CD1c-positive myeloid dendritic cell (primary cell): Measurements from ENCODE around the gene NKTR.
A peak's percentile ranks its signal among the peaks of the same experiment; 100 is the strongest.

Experiments used
- DNase-seq: peaks from one replicate; pipeline ENCODE4 v3.0.0-alpha.2; 2016; ENCODE audit errors: extremely low spot score

Gene NKTR

DNA sequence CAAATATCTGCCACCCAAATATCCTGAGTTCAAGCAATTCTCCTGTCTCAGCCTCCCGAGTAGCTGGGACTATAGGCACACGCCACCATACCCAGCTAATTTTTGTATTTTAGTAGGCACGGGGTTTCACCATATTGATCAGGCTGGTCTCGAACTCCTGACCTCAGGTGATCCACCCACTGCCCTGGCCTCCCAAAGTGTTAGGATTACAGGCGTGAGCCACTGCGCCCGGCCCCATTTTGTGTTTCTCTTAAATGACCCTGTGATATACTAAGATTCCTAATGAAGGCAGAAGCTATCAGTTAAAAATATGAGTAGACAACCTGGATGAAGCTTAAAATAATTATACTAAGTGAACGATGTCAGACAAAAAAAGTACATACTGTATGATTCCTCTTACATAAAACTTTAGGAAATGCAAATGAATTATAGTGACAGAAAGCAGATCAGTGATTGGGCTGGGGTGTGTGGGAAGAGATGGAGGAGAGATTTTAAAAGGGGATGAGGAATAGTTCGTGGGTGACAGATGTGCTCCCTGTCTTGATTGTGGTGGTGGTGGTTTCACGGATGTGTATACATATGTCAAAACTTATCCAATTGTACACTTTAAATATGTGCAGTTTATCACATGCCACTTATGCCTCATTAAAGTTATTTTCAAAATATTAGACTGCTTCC, 81.0 kb downstream of the NKTR start:
- no peak for DNase-seq

DNA sequence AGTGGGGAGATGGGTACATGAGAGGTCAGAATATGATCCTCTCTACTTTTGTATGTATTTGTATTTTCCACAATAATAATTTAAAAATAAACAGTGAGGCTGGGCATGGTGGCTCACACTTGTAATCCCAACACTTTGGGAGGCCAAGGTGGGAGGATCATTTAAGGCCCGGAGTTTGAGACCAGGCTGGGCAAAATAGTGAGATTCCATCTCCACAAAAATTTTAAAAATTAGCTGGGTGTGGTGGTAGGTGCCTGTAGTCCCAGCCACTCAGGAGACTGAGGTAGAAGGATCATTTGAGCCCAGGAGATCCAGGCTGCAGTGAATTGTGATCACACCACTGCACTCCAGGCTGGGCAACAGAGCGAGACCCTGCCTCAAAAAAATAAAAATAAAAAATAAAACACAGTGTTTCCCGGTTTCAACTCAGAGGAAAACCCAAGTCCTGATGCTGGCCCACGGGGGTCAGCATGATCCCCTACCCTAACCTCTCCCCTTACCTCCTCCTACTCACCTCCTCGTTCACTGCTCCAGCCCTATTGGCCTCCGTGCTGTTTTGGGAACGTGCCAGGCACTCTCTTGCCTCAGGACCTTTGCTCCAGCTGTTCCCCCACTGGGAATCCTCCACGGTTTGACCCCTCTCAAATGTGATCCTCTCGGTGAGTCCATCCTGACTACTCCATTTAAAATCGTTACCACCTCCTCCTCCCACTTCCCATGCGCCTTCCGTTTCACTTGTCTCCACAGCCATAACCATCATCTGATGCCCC, 82.0 kb downstream of the NKTR start:
- no peak for DNase-seq

DNA sequence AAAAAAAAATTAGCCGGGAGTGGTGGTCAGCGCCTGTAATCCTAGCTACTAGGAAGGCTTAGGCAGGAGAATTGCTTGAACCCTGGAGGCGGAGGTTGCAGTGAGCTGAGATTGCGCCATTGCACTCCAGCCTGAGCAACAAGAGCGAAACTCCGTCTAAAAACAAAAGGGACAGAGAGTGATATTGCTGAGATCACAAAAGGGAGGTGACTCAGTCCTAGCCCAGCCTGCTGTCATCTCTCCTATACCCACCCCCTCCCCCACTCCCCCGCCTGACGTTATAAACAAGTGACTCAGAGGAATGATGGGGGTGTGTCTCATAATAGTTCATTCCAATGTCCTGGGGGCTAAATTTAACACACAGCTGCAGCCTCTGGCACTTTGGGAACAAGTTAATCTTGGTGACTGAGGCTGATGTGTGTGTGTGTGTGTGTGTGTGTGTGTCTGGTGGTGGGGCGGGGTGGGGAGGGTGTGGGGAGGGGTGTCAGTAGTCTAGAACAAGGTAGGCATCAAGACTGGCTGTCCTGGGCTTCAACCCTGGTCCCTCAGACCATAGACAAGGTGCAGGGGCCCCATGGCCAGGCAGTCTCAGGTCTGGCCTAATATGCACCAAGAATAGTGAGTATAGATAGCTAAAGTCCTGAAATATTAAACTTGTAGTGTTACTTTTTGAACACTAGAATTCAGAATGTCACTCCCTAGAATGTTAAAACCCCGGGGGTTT, 83.6 kb downstream of the NKTR start:
- DNase-seq, result peak; percentile 85

DNA sequence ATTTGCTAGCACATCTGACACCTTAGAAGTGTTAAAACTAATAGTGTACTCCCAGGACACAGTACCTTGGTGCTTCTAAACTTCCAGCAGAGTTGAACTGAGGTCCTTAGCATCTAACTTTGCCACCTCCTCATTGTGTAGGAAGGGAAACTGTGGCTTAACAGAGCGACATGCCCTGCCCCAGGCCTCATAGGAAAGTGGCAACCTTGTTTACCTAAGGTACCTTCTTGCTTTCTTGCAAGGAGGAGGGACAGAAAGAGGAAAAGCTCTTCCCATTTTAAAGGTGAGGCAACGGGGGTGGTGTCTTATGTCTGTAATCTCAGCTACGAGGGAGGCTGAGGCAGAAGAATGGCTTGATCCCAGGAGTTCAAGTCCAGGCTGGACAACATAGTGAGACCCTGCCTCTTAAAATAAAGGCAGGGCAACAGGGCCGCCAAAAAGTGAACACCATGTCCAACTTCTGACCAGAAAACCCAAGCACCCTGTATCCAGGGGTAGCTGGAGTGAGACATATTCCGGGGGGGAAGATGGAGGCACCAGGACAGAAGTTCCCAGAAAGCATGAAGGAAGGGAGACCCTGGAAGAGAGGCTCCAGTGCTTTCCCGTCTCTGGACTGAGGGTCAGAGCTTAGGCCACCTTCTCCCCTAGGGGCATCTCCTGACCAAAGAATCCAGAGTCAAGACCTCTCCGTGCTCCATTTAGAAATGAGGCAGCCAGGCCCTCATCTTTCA, 84.3 kb downstream of the NKTR start:
- DNase-seq, result no peak

DNA sequence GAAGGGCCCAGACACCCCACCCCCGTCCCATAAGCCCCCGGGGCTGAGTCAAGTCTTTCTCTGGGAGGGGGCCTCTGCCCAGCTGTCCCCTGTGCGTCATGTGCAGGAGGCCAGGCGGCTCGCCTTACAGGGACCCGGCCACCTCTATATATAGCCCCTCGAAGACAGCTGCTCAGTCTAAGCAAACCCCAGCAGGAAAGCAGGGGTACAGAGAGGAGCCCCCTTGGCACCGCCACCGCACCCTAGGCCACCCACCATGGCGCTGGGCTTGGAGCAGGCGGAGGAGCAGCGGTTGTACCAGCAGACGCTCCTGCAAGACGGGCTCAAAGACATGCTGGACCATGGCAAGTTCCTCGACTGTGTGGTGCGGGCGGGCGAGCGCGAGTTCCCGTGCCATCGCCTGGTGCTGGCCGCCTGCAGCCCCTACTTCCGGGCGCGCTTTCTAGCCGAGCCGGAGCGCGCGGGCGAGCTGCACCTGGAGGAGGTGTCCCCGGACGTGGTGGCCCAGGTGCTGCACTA, 84.9 kb downstream of the NKTR start, which contains the start of gene KLHL40:
TSS of gene KLHL40 (plus strand) at position 175 of the 519 bp plus-strand sequence. CDS start at position 257, 82 bp downstream.
- no peak for DNase-seq

DNA sequence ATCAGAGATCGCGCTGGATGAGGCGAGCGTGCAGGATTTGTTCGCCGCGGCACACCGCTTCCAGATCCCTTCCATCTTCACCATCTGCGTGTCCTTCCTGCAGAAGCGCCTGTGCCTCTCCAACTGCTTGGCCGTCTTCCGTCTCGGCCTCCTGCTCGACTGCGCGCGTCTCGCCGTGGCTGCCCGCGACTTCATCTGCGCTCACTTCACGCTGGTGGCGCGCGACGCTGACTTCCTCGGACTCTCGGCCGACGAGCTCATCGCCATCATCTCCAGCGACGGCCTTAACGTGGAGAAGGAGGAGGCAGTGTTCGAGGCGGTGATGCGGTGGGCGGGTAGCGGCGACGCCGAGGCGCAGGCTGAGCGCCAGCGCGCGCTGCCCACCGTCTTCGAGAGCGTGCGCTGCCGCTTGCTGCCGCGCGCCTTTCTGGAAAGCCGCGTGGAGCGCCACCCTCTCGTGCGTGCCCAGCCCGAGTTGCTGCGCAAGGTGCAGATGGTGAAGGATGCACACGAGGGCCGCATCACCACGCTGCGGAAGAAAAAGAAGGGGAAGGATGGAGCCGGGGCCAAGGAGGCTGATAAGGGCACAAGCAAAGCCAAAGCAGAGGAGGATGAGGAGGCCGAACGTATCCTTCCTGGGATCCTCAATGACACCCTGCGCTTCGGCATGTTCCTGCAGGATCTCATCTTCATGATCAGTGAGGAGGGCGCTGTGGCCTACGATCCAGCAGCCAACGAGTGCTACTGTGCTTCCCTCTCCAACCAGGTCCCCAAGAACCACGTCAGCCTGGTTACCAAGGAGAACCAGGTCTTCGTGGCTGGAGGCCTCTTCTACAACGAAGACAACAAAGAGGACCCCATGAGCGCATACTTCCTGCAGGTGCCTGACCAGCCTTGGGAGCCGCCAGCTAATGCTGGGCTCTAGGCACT, 85.7 kb downstream of the NKTR start:
- peak; percentile 13 for DNase-seq

DNA sequence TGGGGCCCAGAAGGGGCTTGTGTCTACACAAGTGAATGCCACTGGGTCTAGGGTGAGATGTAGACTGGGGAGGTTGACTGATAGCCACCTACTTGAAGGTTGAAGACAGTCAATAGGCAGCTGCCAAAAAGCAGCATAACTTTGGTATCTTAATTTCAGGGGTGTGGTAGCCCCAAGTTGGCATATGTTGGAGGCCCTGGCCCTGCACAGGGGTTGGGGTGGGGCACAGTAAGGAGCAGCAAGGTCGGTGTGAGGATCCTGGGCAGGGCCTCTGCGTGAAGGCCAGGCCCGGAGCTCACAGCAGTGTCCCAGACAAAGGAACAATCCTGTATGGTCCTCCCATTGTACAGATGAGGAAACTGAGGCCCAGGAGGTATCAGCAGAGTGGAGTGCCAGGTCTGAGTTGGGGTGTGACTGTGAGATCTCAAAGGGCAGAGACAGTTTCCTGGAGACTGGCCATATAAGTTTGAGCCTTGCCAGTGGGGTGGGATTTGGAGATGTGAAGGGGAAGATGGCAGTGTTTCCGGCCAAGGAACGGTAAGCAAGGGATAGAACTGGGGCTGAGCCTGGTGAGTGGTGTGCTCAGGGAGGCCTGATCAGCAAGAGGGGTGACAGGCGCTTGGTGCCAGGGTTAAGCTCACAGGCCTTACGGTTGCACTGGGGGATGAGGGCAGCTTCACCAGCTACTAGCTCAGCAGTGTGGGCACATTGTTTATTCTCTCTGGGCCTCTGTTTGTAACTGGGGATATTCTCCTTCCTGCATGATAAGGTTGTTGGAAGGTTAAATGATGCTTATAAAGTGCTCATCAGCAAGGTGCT, 86.6 kb downstream of the NKTR start:
- DNase-seq, result no peak

DNA sequence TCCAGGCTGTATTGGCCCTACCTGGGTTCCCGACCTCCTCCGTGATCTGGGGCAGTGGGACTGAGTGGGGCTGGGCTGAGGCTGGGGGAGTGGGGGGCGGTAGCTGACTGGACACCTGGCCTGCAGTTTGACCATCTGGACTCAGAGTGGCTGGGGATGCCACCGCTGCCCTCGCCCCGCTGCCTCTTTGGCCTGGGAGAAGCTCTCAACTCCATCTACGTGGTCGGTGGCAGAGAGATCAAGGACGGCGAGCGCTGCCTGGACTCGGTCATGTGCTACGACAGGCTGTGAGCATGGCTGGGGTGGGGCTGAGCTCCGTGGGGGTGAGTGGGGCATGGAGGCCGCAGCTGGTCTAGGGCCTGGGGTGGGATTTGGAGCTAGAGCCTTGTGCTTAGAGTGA, 87.5 kb downstream of the NKTR start:
- DNase-seq, result no peak

DNA sequence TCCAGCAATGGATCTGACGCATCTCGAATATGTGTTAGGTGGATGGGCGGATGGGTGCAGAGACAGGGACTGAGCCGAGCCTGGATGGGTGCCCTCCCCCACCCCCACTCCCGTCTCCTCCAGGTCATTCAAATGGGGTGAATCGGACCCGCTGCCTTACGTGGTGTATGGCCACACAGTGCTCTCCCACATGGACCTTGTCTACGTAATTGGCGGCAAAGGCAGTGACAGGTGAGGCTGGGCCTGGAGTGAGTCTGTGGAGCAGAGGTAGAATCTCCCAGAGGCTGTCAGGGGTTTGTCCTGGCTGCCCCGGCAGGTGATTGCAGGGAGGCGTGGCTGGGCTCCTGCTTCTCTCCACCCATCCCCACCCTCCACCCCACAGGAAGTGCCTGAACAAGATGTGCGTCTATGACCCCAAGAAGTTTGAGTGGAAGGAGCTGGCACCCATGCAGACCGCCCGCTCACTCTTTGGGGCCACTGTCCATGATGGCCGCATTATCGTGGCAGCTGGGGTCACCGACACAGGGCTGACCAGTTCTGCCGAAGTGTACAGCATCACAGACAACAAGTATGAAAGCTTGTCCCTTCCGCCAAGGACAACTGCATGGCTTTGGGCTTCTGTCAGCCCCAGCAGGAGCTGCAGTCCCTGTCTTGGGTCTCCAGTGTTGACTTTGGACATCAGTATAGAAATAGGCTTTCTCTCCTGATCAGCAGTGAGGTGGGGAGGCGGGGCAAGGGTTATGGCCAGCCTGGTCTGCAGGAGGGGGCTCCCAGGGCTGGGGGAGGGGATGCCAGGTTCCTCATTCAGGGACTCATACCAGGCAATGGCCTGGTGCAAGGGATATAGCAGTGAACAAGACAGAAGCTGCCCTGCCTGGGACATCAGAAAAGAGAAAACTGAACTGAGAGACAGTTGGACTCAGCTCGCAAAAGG, 88.3 kb downstream of the NKTR start:
- no peak for DNase-seq

DNA sequence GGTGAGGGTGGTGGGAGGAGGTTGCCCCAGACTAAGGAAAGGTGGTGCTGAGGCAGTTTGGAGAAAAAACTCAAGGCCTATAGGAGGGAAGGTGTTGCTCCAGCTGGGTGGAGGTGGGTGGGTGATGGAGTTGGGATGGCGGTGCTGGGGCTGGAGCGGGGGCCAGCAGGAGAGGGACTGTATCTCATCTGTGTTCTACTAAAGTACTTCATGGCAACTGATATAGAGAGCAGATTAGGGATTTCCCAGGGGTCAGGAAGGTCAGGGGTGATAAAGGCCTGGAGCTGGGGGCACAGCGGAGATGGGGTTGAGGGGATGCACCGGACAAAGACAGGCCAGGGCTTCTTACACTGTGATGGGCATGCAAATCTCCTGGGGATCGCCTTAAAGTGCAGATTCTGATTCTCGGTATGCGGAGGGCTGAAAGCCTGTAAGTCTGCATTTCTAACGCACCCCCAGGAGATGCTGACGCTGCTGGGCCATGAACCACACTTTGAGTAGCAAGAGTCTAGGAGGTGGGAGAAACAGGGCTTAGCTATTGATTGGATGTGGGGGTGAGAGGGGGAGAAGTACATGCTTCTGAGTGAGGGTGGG, 89.0 kb downstream of the NKTR start:
- DNase-seq, result no peak

DNA sequence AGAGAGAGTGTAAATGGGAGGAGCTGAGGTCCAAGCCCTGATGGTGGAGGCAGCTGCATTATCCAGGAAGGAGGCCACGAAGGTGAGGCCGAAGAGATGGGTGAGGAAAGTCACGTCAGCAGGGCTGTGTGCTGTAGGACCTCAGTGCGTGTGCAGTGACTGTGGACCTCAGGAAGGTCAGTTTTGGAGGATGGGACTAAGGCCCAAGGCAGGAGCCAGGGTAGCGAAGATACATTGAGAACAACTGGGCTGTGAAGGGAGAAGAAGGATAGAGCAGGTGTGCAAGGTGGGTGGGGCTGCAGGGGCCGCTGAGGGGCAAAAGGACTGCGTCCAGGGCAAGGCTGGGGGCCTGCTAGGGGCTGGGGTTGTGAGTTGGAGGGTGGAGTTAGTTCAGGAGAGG, 89.7 kb downstream of the NKTR start:
- no peak for DNase-seq

DNA sequence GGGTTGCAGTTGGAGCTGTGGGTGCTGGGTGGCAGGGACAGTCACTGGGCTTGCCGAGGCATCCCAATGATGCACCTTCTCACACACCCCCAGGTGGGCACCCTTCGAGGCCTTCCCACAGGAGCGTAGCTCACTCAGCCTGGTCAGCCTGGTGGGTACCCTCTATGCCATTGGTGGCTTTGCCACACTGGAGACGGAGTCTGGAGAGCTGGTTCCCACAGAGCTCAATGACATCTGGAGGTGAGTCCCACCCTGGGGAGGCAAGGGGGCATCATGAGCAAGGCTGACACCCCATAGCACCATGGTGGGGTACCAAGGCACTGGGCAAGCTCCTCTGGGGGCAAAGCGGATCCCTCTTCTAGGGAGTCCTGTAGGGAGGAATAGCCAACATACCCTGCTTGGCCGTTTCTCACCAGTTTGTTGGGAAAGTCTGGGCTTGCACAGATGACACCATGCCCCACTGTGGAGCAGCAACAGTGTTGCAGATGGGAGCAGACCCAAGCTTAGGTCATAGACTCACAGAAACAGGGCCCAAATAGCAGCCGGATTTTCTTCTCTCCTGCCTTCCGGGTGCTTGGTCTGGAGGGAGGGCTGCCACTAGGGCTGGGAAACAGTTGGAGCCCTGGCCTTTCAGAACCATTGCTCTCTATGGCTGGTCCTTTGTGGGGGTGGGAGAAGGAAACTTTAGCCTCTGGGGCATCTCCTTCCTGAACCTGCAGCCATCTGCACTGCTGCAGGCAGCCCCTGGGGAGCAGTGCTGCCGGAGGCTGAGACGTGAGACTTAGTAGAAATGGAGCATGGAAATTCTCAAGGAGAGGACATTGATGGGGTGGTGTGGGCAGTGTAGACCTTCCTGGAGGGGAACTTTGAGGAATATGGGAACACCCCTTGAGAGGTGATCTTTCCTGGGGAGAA, 90.5 kb downstream of the NKTR start:
- no peak for DNase-seq

DNA sequence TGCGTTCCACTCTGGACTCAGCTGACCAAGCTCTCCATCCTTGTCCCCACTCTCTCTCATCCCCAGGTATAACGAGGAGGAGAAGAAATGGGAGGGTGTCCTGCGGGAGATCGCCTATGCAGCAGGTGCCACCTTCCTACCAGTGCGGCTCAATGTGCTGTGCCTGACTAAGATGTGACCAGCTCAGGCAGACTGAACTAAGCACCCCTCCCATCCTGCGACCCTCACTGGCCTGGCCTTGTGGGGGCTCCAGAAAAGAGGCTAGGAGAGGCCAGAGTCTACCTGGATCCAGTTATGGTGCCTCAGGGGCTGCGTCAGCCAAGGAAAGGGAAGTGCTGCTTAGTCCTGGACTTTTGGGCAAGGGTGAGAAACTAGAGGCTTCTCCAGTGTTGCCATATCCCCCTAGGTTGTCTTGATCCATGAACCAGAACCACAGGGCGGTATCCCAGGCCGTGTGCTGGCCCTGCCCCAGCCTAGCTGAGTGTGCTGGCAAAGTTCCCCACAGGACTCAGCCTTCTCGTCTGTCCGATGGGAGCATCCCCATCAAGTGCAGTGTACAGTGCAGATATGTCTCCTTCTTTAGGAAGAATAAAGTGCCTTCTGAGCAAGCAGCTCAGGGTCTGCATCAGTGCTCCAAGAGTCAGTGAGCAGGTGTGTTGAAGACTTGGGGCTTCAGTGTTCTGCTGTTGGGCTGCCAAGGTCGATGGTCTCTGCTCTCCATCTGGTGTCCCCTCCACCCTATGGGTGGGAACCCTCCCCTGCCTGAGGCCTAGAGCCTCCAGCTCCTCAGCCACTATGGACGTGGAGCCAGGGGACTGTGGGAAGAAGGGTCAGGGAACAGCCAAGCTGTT, 91.6 kb downstream of the NKTR start:
- no peak for DNase-seq

DNA sequence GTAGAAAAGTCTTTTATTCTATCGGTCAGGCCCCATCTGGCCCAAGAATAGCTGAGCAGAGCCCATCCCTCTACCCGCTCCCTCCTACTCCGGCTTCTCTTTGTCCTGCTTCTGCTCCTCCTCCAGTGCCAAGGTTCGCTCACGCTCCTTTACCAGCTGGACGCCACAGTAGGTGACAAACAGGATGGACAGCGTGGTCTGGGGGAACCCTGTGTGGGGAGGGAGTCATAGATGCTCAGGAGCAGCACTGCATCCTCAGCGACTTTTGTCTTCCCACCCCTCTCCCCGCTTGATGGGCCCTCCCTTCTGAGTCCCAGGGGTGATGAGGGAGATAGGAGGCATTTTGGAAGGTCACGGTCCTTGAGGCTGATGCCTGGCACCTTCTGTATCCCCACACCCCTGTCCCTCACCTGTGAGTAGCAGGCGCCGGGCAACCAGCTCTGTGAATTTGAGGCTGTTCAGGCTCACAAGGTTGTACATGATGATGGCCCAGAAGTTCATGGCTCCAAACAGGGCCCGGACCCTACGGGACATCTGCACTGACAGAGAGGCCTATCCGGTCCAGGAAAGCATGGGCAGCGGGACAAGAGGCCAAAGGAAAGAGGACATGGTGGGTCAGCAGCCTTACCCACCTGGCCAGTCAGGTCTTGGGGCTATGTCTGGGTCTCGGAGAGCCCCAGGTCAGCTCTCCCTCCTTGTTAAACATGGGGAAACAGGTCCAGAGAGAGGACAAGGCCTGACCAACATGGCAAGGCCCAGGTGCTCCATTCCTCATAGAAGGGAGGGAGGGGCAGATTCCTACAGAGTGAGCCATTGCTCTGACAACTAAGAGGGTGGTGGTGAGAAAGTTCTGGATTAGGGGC, 92.4 kb downstream of the NKTR start:
- DNase-seq, result no peak

DNA sequence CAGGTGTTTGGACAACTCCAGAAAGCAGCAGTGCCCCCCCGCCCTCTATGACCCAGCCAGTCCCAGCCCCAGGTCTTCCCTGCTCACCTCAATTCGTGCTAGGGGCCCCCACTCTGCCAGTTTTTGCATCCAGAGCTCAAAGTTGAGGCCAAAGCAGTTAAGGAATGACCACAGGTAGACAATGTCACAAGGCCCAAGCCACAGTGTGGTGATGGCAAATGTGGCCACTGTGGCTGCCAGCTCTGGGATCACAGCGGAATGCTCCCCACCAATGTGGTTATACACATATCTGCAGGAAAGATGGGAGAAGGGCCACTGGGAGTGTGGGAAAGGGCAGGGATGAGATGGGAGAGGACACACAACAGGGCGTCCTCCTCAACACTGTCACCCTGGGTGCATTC, 93.0 kb downstream of the NKTR start:
- DNase-seq, result no peak
